ENCODE results near the gene DNAJC30. TPM values are rescaled to one million over a fixed set of nuclear protein-coding genes. Genes with fewer than 3 reads are reported as not detected.

DNAJC30 gene
- total and polyA plus RNA-seq, 2 of the 8 experiments (the other 6 are each of a cell fraction or from before 2014, with no cell fraction given) = 6.1 to 6.3 TPM

DNA sequence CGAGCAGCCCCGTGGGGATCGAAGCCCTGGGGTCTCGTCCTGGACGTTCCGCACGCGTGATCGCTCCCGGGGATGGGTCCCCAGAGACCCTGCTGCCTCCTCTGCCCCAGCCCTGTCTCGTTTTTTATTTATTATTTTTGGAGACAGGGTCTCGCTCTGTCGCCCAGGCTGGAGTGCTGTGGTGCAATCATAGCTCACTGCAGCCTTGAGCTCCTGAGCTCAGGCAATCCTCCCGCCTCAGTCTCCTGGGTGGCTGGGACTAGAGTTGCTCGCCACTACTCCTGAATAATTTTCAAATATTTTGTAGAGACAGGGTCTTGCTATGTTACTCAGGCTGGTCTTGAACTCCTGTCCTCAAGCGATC is 36.5 kb upstream of the DNAJC30 start:
- no peak overlapping the region for H2AK5ac ChIP-seq (ENCODE audit: low read depth, low read length)
- H2BK15ac ChIP-seq (ENCODE audit: low read length) = no peak overlapping the region
- ChIA-PET CTCF (ENCODE audit: partially characterized antibody) (interaction anchor here (0.8 to 2.2 kb wide), 12 partner anchors 8 to 120 kb away, joined by 3 to 14 read pairs (median 4); partner anchors contain the start of gene VPS37D), POLR2A (ENCODE audit: partially characterized antibody) (interaction anchor here (0.9 to 1.5 kb wide), 9 partner anchors 9 to 141 kb away, joined by 3 to 7 read pairs (median 3); partner anchors contain the start of genes ABHD11 and TBL2)
- no peak overlapping the region for H2AFZ ChIP-seq (ENCODE audit: low read length)
- H3K14ac ChIP-seq (ENCODE audit: insufficient read length) = no peak overlapping the region
- no peak overlapping the region for H4K5ac ChIP-seq (ENCODE audit: insufficient read length, low read depth, low read length)
- H3K9me3 ChIP-seq (ENCODE audit: insufficient read depth in 2 of 2, low read depth in 1 of 2, low read length in 1 of 2) = no peaks in the 10 kb centered on the region
- H3K23me2 ChIP-seq (ENCODE audit: low read depth, low read length) = peaks cover 3% of the 10 kb centered on the region; the same call in 1 of the 2 replicates
- H3K4me3 ChIP-seq (ENCODE audit: extremely low read depth in 1 of 4, insufficient read depth in 2 of 4, low read depth in 3 of 4, low read length in 4 of 4) = peak overlapping the region; percentile 40 to 92 (median 48)
- H2BK20ac ChIP-seq (ENCODE audit: low read length) = no peak overlapping the region
- no peak for FAIRE-seq
- no peaks in the 10 kb centered on the region for H3K36me3 ChIP-seq (ENCODE audit: control insufficient read depth in 2 of 4, insufficient read depth in 4 of 4, low read length in 3 of 4)
- TF ChIP-seq CEBPB (IDR thresholded peaks at IDR 0.05; ENCODE audit: low read depth, low read length) (0 out of 2 replicates have a peak, but pooled peaks have one; percentile 49), SRF (IDR thresholded peaks at IDR 0.05; ENCODE audit: low read depth, low read length) (no peak), YY1 (IDR thresholded peaks at IDR 0.05; ENCODE audit: low read depth, low read length) (no peak), SIRT6 (IDR thresholded peaks at IDR 0.05; ENCODE audit: low read length) (no peak), JUND (IDR thresholded peaks at IDR 0.05; ENCODE audit: low read length) (no peak), TCF12 (IDR thresholded peaks at IDR 0.05; ENCODE audit: low read depth, low read length) (no peak), TEAD4 (IDR thresholded peaks at IDR 0.05; ENCODE audit: low read depth, low read length) (no peak)
- TF ChIP-seq, protein P1, sequence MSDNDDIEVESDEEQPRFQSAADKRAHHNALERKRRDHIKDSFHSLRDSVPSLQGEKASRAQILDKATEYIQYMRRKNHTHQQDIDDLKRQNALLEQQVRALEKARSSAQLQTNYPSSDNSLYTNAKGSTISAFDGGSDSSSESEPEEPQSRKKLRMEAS (IDR thresholded peaks at IDR 0.05) = no peak
- H4K20me1 ChIP-seq (replicated peaks in 1 of 2; ENCODE audit: control insufficient read depth in 1 of 2, insufficient read depth in 2 of 2, low read length in 2 of 2) = peaks cover 8 to 10% of the 10 kb centered on the region in 2 experiments
- no peak overlapping the region for H3K27ac ChIP-seq (ENCODE audit: low read depth, low read length)
- no peak overlapping the region for H3K4ac ChIP-seq (replicated peaks; ENCODE audit: insufficient read length, low read depth, low read length)
- no peak overlapping the region; the same call in 1 of the 2 replicates for H4K8ac ChIP-seq (ENCODE audit: extremely low read depth, insufficient read depth, low read length)
- no peak overlapping the region for H3K23ac ChIP-seq (ENCODE audit: insufficient read length)
- no peaks in the 10 kb centered on the region; a peak in 3 of 7 replicates for H3K4me1 ChIP-seq (replicated peaks in 1 of 4; ENCODE audit: control insufficient read depth in 3 of 4, insufficient read depth in 4 of 4, low read length in 3 of 4)
- H4K91ac ChIP-seq (replicated peaks; ENCODE audit: insufficient read length, low read length) = no peak overlapping the region
- no peak overlapping the region for H3K56ac ChIP-seq (replicated peaks; ENCODE audit: insufficient read length, low read depth, low read length)
- H3K27me3 ChIP-seq (replicated peaks in 1 of 4; ENCODE audit: control insufficient read depth in 3 of 4, extremely low read depth in 1 of 4, insufficient read depth in 3 of 4, low read length in 3 of 4) = peaks cover 0 to 18% (median 13%) of the 10 kb centered on the region in 4 experiments; a peak in 5 of 7 replicates
- H3K4me2 ChIP-seq (ENCODE audit: insufficient read depth in 1 of 2, low read depth in 2 of 2, low read length in 2 of 2) = peak overlapping the region; percentile 66 to 91
- H3K79me1 ChIP-seq (ENCODE audit: low read depth, low read length) = peaks cover 5% of the 10 kb centered on the region
- 16% methylated on average over 12 of the region's 16 CpGs; no CpG with 5 or more reads in 1 of the 2 experiments for WGBS, 2 experiments (ENCODE audit: extremely low coverage in 1 of 2, insufficient coverage in 1 of 2, insufficient read length in 1 of 2, insufficient replicate concordance in 2 of 2, low coverage in 1 of 2, low lambda C conversion rate in 2 of 2, missing lambda C conversion rate in 1 of 2)
- DNase-seq (ENCODE audit: low read depth in 1 of 2, low spot score in 2 of 2) = no peak
- H2BK12ac ChIP-seq (ENCODE audit: low read depth, low read length) = no peak overlapping the region
- no peak overlapping the region for H2BK5ac ChIP-seq (ENCODE audit: low read depth, low read length)
- no peaks in the 10 kb centered on the region for H3K79me2 ChIP-seq (ENCODE audit: control insufficient read depth in 1 of 2, insufficient read depth in 2 of 2, low read length in 2 of 2)
- H2BK120ac ChIP-seq (replicated peaks; ENCODE audit: low read depth, low read length) = no peak overlapping the region
- H3K18ac ChIP-seq (ENCODE audit: extremely low read depth, low read length) = no peak overlapping the region
- no peak overlapping the region for H3K9ac ChIP-seq (replicated peaks in 1 of 4; ENCODE audit: extremely low read depth in 1 of 4, low read depth in 3 of 4, low read length in 3 of 4)
